MM.1S (cell line): ENCODE data around the gene PTPN12.
"Not testable (repeated sequence)": the region's sequence is repeated elsewhere in the genome, so short reads cannot be mapped to it uniquely, and the experiment has no call there.

Experiments
- DNase-seq: peaks from one replicate; pipeline ENCODE4 v3.0.0-alpha.2; 2015
- H2AFZ ChIP-seq: fragments of 300-600 bp; sonication (generic); 2 replicates; pipeline ENCODE4 v1.6.0; 2016; ENCODE audit warnings: antibody characterized with exemption, low read length
- H3F3A ChIP-seq: fragments of 300-600 bp; sonication (generic); 2 replicates; pipeline ENCODE4 v1.6.1; 2016; ENCODE audit warnings: mild to moderate bottlenecking, antibody characterized with exemption, low read length, moderate library complexity, mixed read lengths; ENCODE audit not compliant: insufficient read depth
- H3K27ac ChIP-seq: fragments of 300-600 bp; sonication (generic); 2 replicates; pipeline ENCODE4 v1.5.1; 2016; ENCODE audit warnings: mild to moderate bottlenecking, low read length
- H3K27me3 ChIP-seq: fragments of 300-600 bp; sonication (generic); replicated peaks from 2 replicates; pipeline ENCODE4 v1.6.0; 2016; ENCODE audit warnings: low read length; ENCODE audit not compliant: insufficient read depth
- H3K36me3 ChIP-seq: fragments of 300-600 bp; sonication (generic); replicated peaks from 2 replicates; pipeline ENCODE4 v1.6.1; 2016; ENCODE audit warnings: mild to moderate bottlenecking, low read length, mixed read lengths; ENCODE audit not compliant: insufficient read depth
- H3K4me1 ChIP-seq: fragments of 300-600 bp; sonication (generic); 2 replicates; pipeline ENCODE4 v1.6.1; 2016; ENCODE audit warnings: low read length, mixed read lengths
- H3K4me2 ChIP-seq: fragments of 300-600 bp; sonication (generic); 2 replicates; pipeline ENCODE4 v1.6.0; 2016; ENCODE audit warnings: low read depth, low read length
- H3K4me3 ChIP-seq: fragments of 300-600 bp; sonication (generic); 2 replicates; pipeline ENCODE4 v1.5.1; 2016; ENCODE audit warnings: low read length, mixed read lengths
- H3K79me2 ChIP-seq: fragments of 300-600 bp; sonication (generic); 2 replicates; pipeline ENCODE4 v1.6.1; 2016; ENCODE audit warnings: mixed run types, low read length, mixed read lengths
- H3K9ac ChIP-seq: fragments of 300-600 bp; sonication (generic); 2 replicates; pipeline ENCODE4 v1.6.1; 2016; ENCODE audit warnings: low read length, mixed read lengths
- H3K9me2 ChIP-seq: fragments of 300-600 bp; sonication (generic); replicated peaks from 2 replicates; pipeline ENCODE4 v1.6.1; 2016; ENCODE audit warnings: mild to moderate bottlenecking, low read length, mixed read lengths; ENCODE audit not compliant: insufficient read depth
- H3K9me3 ChIP-seq: fragments of 300-600 bp; sonication (generic); replicated peaks from 2 replicates; pipeline ENCODE4 v1.6.1; 2016; ENCODE audit warnings: mild to moderate bottlenecking, low read length, mixed read lengths; ENCODE audit not compliant: insufficient read depth
- H4K20me1 ChIP-seq: fragments of 300-600 bp; sonication (generic); 2 replicates; pipeline ENCODE4 v1.6.1; 2016; ENCODE audit warnings: mild to moderate bottlenecking, low read length, moderate library complexity, mixed read lengths; ENCODE audit not compliant: insufficient read depth
- CTCF ChIP-seq: fragments of 300-600 bp; sonication (generic); IDR thresholded peaks from 2 replicates; pipeline ENCODE4 v1.5.1; 2016; ENCODE audit warnings: antibody characterized with exemption, low read length, mixed read lengths
- EZH2 ChIP-seq: fragments of 300-600 bp; sonication (generic); optimal IDR thresholded peaks from 2 replicates; pipeline ENCODE3; 2017; ENCODE audit warnings: low read depth, mild to moderate bottlenecking, antibody characterized with exemption, low read length, mixed read lengths
- EZH2phosphoT487 ChIP-seq: fragments of 300-600 bp; sonication (generic); IDR thresholded peaks from 2 replicates; pipeline ENCODE4 v1.6.1; 2018; ENCODE audit warnings: antibody characterized with exemption, low read length

PTPN12 gene

GRCh38 chr7:77531038-77531437 lies 6.1 kb upstream of the PTPN12 start:
- Histone ChIP-seq H3K27me3 (no peaks in the 10 kb centered on the region), H3K9ac (no peak overlapping the region), H2AFZ (no peak overlapping the region), H3K4me1 (no peaks in the 10 kb centered on the region), H3K9me3 (no peaks in the 10 kb centered on the region), H3K9me2 (no peaks in the 10 kb centered on the region), H3K79me2 (no peaks in the 10 kb centered on the region), H3F3A (no peaks in the 10 kb centered on the region), H3K36me3 (no peaks in the 10 kb centered on the region), H3K4me2 (no peak overlapping the region), H3K27ac (no peak overlapping the region), H4K20me1 (no peaks in the 10 kb centered on the region), H3K4me3 (no peak overlapping the region)
- no peak for DNase-seq
- TF ChIP-seq EZH2phosphoT487 = no peak
- TF ChIP-seq EZH2 = no peak
- TF ChIP-seq CTCF = no peak

- Histone ChIP-seq H2AFZ (no peak overlapping the region), H3K4me1 (no peaks in the 10 kb centered on the region), H3K79me2 (no peaks in the 10 kb centered on the region), H3K27me3 (no peaks in the 10 kb centered on the region), H3K4me2 (no peak overlapping the region), H3K36me3 (no peaks in the 10 kb centered on the region), H3K9me2 (no peaks in the 10 kb centered on the region), H3K27ac (no peak overlapping the region), H4K20me1 (no peaks in the 10 kb centered on the region), H3K4me3 (no peak overlapping the region), H3F3A (no peaks in the 10 kb centered on the region), H3K9me3 (no peaks in the 10 kb centered on the region), H3K9ac (no peak overlapping the region)
- no peak for DNase-seq
- TF ChIP-seq EZH2 (no peak), EZH2phosphoT487 (no peak), CTCF (no peak)
Observed at GRCh38 chr7:77532247-77532646, 4.8 kb upstream of the PTPN12 start.

GRCh38 chr7:77532732-77533131 lies 4.4 kb upstream of the PTPN12 start:
- not testable (repeated sequence) for H3K9ac ChIP-seq, H3K79me2 ChIP-seq, H3K36me3 ChIP-seq, H3K27me3 ChIP-seq, H3K4me2 ChIP-seq, DNase-seq, H4K20me1 ChIP-seq, H3K9me3 ChIP-seq, H3F3A ChIP-seq, H3K4me1 ChIP-seq, H3K27ac ChIP-seq, H3K9me2 ChIP-seq, H2AFZ ChIP-seq, H3K4me3 ChIP-seq

- not testable (repeated sequence) for H3K9ac ChIP-seq, H3K4me1 ChIP-seq, DNase-seq, H3K27ac ChIP-seq, H4K20me1 ChIP-seq, H3F3A ChIP-seq, H3K4me3 ChIP-seq, H3K36me3 ChIP-seq, H3K4me2 ChIP-seq, H3K27me3 ChIP-seq, H3K9me2 ChIP-seq, H3K9me3 ChIP-seq, H2AFZ ChIP-seq
- peaks cover 16% of the 10 kb centered on the region for H3K79me2 ChIP-seq
Observed at GRCh38 chr7:77534046-77534445, 3.0 kb upstream of the PTPN12 start.
